K562 (cell line): ENCODE measurements around the gene DAPK1. TPM values are rescaled to one million over a fixed set of nuclear protein-coding genes. Genes with fewer than 3 reads are reported as not detected.
A peak's percentile ranks its signal among the peaks of the same experiment; 100 is the strongest.

Experiments
- ATAC-seq: fragments of 200-7000 bp; cut with Tn5 transposase; 3 replicates; pipeline ENCODE4 v1.9.1; 2020; ENCODE audit warnings: moderate library complexity
- BruUV-seq: library from RNA; stranded (reverse); fragments of 400-500 nt; replicated peaks from 2 replicates; lab custom pipeline; 2021; lab: Mats Ljungman, UMichigan
- CTCF ChIA-PET: fragments of 300-600 bp; formaldehyde crosslinking; extraction: SDS; loops from one replicate; lab custom pipeline; 2021; ENCODE audit warnings: low intra/inter-chr PET ratio; lab: Yijun Ruan, JAX
- POLR2A ChIA-PET: fragments of 300-600, 350-650 bp; sonication (Branson Sonifier 250); formaldehyde crosslinking; extraction: SDS; loops from one replicate; lab custom pipeline; 2021; ENCODE audit warnings: antibody characterized with exemption, inconsistent platforms; lab: Yijun Ruan, JAX
- DNase-seq, 4 experiments: peaks; one replicate each; pipeline versions ENCODE4 v3.0.0 to v3.0.0-alpha.2; 2011 to 2018; ENCODE audit warnings: low spot score in 3 of 4, mixed read lengths in 3 of 4; ENCODE audit errors: extremely low read depth in 1 of 4
- FAIRE-seq: peaks from 2 replicates; lab custom pipeline; 2011; peaks lifted over from hg19 to GRCh38; lab: Jason Lieb, UNC
- H2AFZ ChIP-seq: 2 replicates; pipeline ENCODE4 v1.6.0; 2011; ENCODE audit warnings: low read depth, low read length, control low read depth, inconsistent platforms
- H3K27ac ChIP-seq: fragments of 200-600 bp; 3 replicates; pipeline ENCODE4 v1.8.0; 2011; ENCODE audit warnings: low read depth, mild to moderate bottlenecking, control low read depth, inconsistent platforms, low read length, moderate library complexity, mixed read lengths; ENCODE audit errors: extremely low read depth
- H3K27me3 ChIP-seq, 2 experiments: fragments of 300-600 bp in 1 of 2; 2 replicates in 1 of 2; 3 replicates in 1 of 2; pipeline versions ENCODE4 v1.6.0 to v1.8.0; 2011; ENCODE audit warnings: inconsistent platforms in 2 of 2, low read length in 2 of 2, mild to moderate bottlenecking in 1 of 2, mixed read lengths in 1 of 2, moderate library complexity in 1 of 2; ENCODE audit not compliant: control insufficient read depth in 2 of 2, insufficient read depth in 2 of 2
- H3K36me3 ChIP-seq: fragments of 300-600 bp; 3 replicates; pipeline ENCODE4 v1.8.0; 2011; ENCODE audit warnings: mild to moderate bottlenecking, low read length, inconsistent platforms; ENCODE audit not compliant: control insufficient read depth, insufficient read depth
- H3K4me1 ChIP-seq, 2 experiments: fragments of 200-600 bp in 1 of 2; replicated peaks in 1 of 2; 2 replicates in 1 of 2; 3 replicates in 1 of 2; pipeline versions ENCODE4 v1.5.1 to v1.8.0; 2011; ENCODE audit warnings: inconsistent platforms in 2 of 2, low read length in 2 of 2, mild to moderate bottlenecking in 1 of 2, mixed read lengths in 1 of 2, moderate library complexity in 1 of 2; ENCODE audit not compliant: control insufficient read depth in 2 of 2, insufficient read depth in 2 of 2
- H3K4me2 ChIP-seq: 2 replicates; pipeline ENCODE4 v1.6.1; 2011; ENCODE audit warnings: low read length, control low read depth, inconsistent platforms, mixed read lengths; ENCODE audit not compliant: insufficient read depth
- H3K4me3 ChIP-seq: fragments of 200-600 bp; sonication (generic), shearing (Covaris generic); 2 replicates; pipeline ENCODE4 v1.5.1; 2016; ENCODE audit warnings: control low read depth, inconsistent platforms
- H3K79me2 ChIP-seq: fragments of 200-600 bp; 3 replicates; pipeline ENCODE4 v1.8.0; 2011; ENCODE audit warnings: low read length, inconsistent platforms; ENCODE audit not compliant: control insufficient read depth, insufficient read depth
- H3K9ac ChIP-seq, 2 experiments: 2 replicates each; pipeline versions ENCODE4 v1.6.0 to v1.6.1; 2011; ENCODE audit warnings: low read depth in 2 of 2, low read length in 2 of 2, control low read depth in 1 of 2, inconsistent platforms in 1 of 2, mild to moderate bottlenecking in 1 of 2, mixed read lengths in 1 of 2; ENCODE audit not compliant: insufficient read depth in 1 of 2
- H3K9me1 ChIP-seq: one replicate; pipeline ENCODE4 v1.6.0; 2011; ENCODE audit warnings: inconsistent platforms, mild to moderate bottlenecking, low read length, moderate library complexity; ENCODE audit not compliant: control insufficient read depth, insufficient read depth
- H3K9me3 ChIP-seq: replicated peaks from 2 replicates; pipeline ENCODE4 v1.5.1; 2011; ENCODE audit warnings: low read depth, low read length, inconsistent platforms; ENCODE audit not compliant: control insufficient read depth, insufficient read depth
- H4K20me1 ChIP-seq: replicated peaks from 2 replicates; pipeline ENCODE4 v1.6.1; 2011; ENCODE audit warnings: low read length, inconsistent platforms, mixed read lengths; ENCODE audit not compliant: control insufficient read depth, insufficient read depth
- MAFK ChIP-seq: IDR thresholded peaks from 2 replicates; pipeline ENCODE4 v1.6.1; 2011; ENCODE audit warnings: low read length, improper control_type of control experiment
- NFXL1 ChIP-seq: fragments of 450-650 bp; formaldehyde crosslinking; IDR thresholded peaks from 2 replicates; pipeline ENCODE4 v1.4.0; 2021; ENCODE audit warnings: mild to moderate bottlenecking
- SMAD1 ChIP-seq: fragments of 150-350 bp; IDR thresholded peaks from 2 replicates; pipeline ENCODE4 v1.6.1; 2014; ENCODE audit warnings: low read length, low read depth; ENCODE audit not compliant: partially characterized antibody
- ZZZ3 ChIP-seq: fragments of 450-650 bp; IDR thresholded peaks from 2 replicates; pipeline ENCODE4 v1.6.1; 2016; ENCODE audit warnings: antibody characterized with exemption, mild to moderate bottlenecking, moderate library complexity
- WGBS: fragments of 100-300 bp; shearing (Covaris generic); methylation state at CpG from one replicate; pipeline ENCODE4 v1.1.6; 2016; ENCODE audit warnings: low coverage, mixed read lengths; ENCODE audit not compliant: insufficient coverage; ENCODE audit errors: missing lambda C conversion rate; 5-methylcytosine and 5-hydroxymethylcytosine counted together
- in situ Hi-C: fragments of 300-500 bp; cut with MboI; formaldehyde crosslinking; loops from 4 replicates; pipeline ENCODE4 v1.15.0; 2018; ENCODE audit warnings: inconsistent platforms, mixed read lengths
- intact Hi-C: fragments of 100-400 bp; cut with micrococcal nuclease; formaldehyde crosslinking; loops from 2 replicates; pipeline ENCODE4 v1.14.2; 2022
- polyA plus RNA-seq, 8 experiments: library from polyadenylated mRNA; depleted of rRNA in 4 of 8; stranded (reverse) in 5 of 8; unstranded in 3 of 8; fragments of >200 nt; fragmentation: Nextera tagmentation in 2 of 8; fragmentation: Illumina TruSeq in 1 of 8; extraction: Ambion mirVana in 2 of 8; extraction: Trizol in 1 of 8; gene quantifications; 2 replicates each; pipeline versions ENCODE4 v1.2.1 to v1.2.3, GENCODE V29; 2011 to 2014; ENCODE audit warnings: inconsistent platforms in 1 of 8, missing spikeins in 1 of 8
- total RNA-seq, 7 experiments: library from RNA; depleted of rRNA in 6 of 7; stranded (reverse); fragments of >200 nt in 6 of 7; fragmentation: Illumina TruSeq in 2 of 7; extraction: Trizol in 2 of 7; gene quantifications; 2 replicates each; pipeline versions ENCODE4 v1.2.1 to v1.2.3, GENCODE V29; 2011 to 2021; ENCODE audit warnings: low replicate concordance in 1 of 7

DAPK1 gene
- total and polyA plus RNA-seq, 9 of the 15 experiments (the other 6 are each of a cell fraction or from before 2014, with no cell fraction given): 1.7 to 26.4 (median 15.8) TPM

GRCh38 chr9:87685441-87685840 is 187.8 kb downstream of the DAPK1 start:
- Histone ChIP-seq H3K27me3 (no peaks in the 10 kb centered on the region), H3K9ac (0 out of 4 replicates have a peak overlapping the region, but pooled peaks of 1 of the 2 experiments have one; percentile 19), H3K9me3 (no peaks in the 10 kb centered on the region), H3K9me1 (no peaks in the 10 kb centered on the region), H4K20me1 (no peaks in the 10 kb centered on the region), H3K36me3 (peaks cover 30% of the 10 kb centered on the region; the same call in 2 of the 3 replicates), H3K4me2 (no peak overlapping the region), H3K27ac (no peak overlapping the region), H3K79me2 (no peaks in the 10 kb centered on the region), H3K4me3 (no peak overlapping the region), H3K4me1 (peaks cover 10 to 14% of the 10 kb centered on the region in 2 experiments; a peak in 4 of 5 replicates), H2AFZ (no peak overlapping the region)
- in situ Hi-C loops (loop anchor here (25.0 kb wide), 1 partner anchor 627 kb away; no protein-coding TSS in a partner anchor), intact Hi-C loops (loop anchor here (10.0 kb wide), 1 partner anchor 359 kb away; no protein-coding TSS in a partner anchor)
- ATAC-seq: no peak
- 62% methylated on average over 4 of the region's 4 CpGs for WGBS
- POLR2A ChIA-PET: interaction anchor here (0.7 to 1.3 kb wide), 2 partner anchors 41 to 363 kb away, joined by 3 to 7 read pairs; partner anchors contain the start of gene CTSL
- BruUV-seq: no TSS peak
- no peak for DNase-seq
- CTCF ChIA-PET: interaction anchor here (4.1 kb wide), 1 partner anchor 127 kb away, joined by 21 read pairs; no protein-coding TSS in a partner anchor
- FAIRE-seq: no peak
- TF ChIP-seq SMAD1: no peak
- no peak for TF ChIP-seq MAFK
- no peak for TF ChIP-seq NFXL1
- no peak for TF ChIP-seq ZZZ3
